GM23248 (cell line): ENCODE results near the gene DNAJC24. TPM values are rescaled to one million over a fixed set of nuclear protein-coding genes. Genes with fewer than 3 reads are reported as not detected.

Experiments used
- DNase-seq: peaks from one replicate; pipeline ENCODE4 v3.0.0-alpha.2; 2015
- H2AFZ ChIP-seq: fragments of 200-600 bp; sonication (generic); 2 replicates; pipeline ENCODE4 v1.6.1; 2016; ENCODE audit warnings: antibody characterized with exemption
- H3F3A ChIP-seq: fragments of 200-600 bp; sonication (generic); 2 replicates; pipeline ENCODE4 v1.6.1; 2016; ENCODE audit warnings: mild to moderate bottlenecking, antibody characterized with exemption, mixed run types; ENCODE audit not compliant: insufficient read depth
- H3K27ac ChIP-seq: fragments of 200-600 bp; sonication (generic); 2 replicates; pipeline ENCODE4 v1.5.1; 2016; ENCODE audit warnings: mild to moderate bottlenecking
- H3K27me3 ChIP-seq: fragments of 200-600 bp; sonication (generic); replicated peaks from 2 replicates; pipeline ENCODE4 v1.6.1; 2016; ENCODE audit warnings: mild to moderate bottlenecking; ENCODE audit not compliant: insufficient read depth
- H3K36me3 ChIP-seq: fragments of 200-600 bp; sonication (generic); 2 replicates; pipeline ENCODE4 v1.6.1; 2016; ENCODE audit warnings: low read depth, mild to moderate bottlenecking
- H3K4me1 ChIP-seq: fragments of 200-600 bp; sonication (generic); 2 replicates; pipeline ENCODE4 v1.6.1; 2016; ENCODE audit warnings: mild to moderate bottlenecking; ENCODE audit not compliant: insufficient read depth
- H3K4me2 ChIP-seq: fragments of 200-600 bp; sonication (generic); one replicate; pipeline ENCODE4 v1.6.1; 2016; ENCODE audit warnings: mild to moderate bottlenecking; ENCODE audit not compliant: unreplicated experiment
- H3K4me3 ChIP-seq: fragments of 200-600 bp; sonication (generic); 2 replicates; pipeline ENCODE4 v1.5.1; 2016; ENCODE audit warnings: mild to moderate bottlenecking
- H3K79me2 ChIP-seq: fragments of 200-600 bp; sonication (generic); 2 replicates; pipeline ENCODE4 v1.6.1; 2016; ENCODE audit warnings: mild to moderate bottlenecking; ENCODE audit not compliant: insufficient read depth
- H3K9ac ChIP-seq: fragments of 200-600 bp; sonication (generic); 2 replicates; pipeline ENCODE4 v1.6.1; 2016; ENCODE audit warnings: mild to moderate bottlenecking
- H3K9me2 ChIP-seq: fragments of 200-600 bp; sonication (generic); 2 replicates; pipeline ENCODE4 v1.6.1; 2016; ENCODE audit warnings: mixed run types, mild to moderate bottlenecking, moderate library complexity; ENCODE audit not compliant: insufficient read depth
- H3K9me3 ChIP-seq: fragments of 200-600 bp; sonication (generic); one replicate; pipeline ENCODE4 v1.6.1; 2017; ENCODE audit warnings: low read depth
- H4K20me1 ChIP-seq: fragments of 200-600 bp; sonication (generic); 2 replicates; pipeline ENCODE4 v1.6.0; 2016; ENCODE audit not compliant: insufficient read depth
- EZH2 ChIP-seq: fragments of 200-600 bp; sonication (generic); IDR thresholded peaks from 2 replicates; pipeline ENCODE4 v1.6.1; 2018; ENCODE audit warnings: antibody characterized with exemption, mild to moderate bottlenecking; ENCODE audit not compliant: insufficient read depth, poor library complexity, severe bottlenecking
- EZH2phosphoT487 ChIP-seq: fragments of 200-600 bp; sonication (generic); IDR thresholded peaks from 2 replicates; pipeline ENCODE4 v1.6.1; 2018; ENCODE audit warnings: antibody characterized with exemption, moderate library complexity, mild to moderate bottlenecking, low read depth; ENCODE audit not compliant: insufficient read depth
- WGBS, 2 experiments: methylation state at CpG; one replicate each; pipeline ENCODE4 v1.1.6; 2015 to 2017; ENCODE audit warnings: low lambda C conversion rate in 2 of 2, low coverage in 1 of 2; ENCODE audit errors: missing lambda C conversion rate in 2 of 2; 5-methylcytosine and 5-hydroxymethylcytosine counted together
- in situ Hi-C: fragments of 300-500 bp; cut with MboI; formaldehyde crosslinking; loops from 2 replicates; pipeline ENCODE4 v1.15.0; 2020
- polyA plus RNA-seq: library from polyadenylated mRNA; unstranded; fragments of >200 nt; fragmentation: Nextera tagmentation; extraction: Ambion mirVana; gene quantifications from 2 replicates; pipeline ENCODE4 v1.2.1, GENCODE V29; 2016
- total RNA-seq: library from RNA; depleted of rRNA; stranded (reverse); fragments of >200 nt; shearing (Covaris generic); gene quantifications from 2 replicates; pipeline ENCODE4 v1.2.3, GENCODE V29; 2014

DNAJC24 gene
- total and polyA plus RNA-seq, 2 experiments from 2014 or later, result 13.3 to 22.6 TPM

- TF ChIP-seq EZH2 (no peak), EZH2phosphoT487 (no peak)
- WGBS, 2 experiments, result 36 to 39% methylated on average over 2 of the region's 2 CpGs
Observed at GRCh38 chr11:31326470-31327148, 43.1 kb upstream of the DNAJC24 start.

GRCh38 chr11:31327417-31327816 lies 42.2 kb upstream of the DNAJC24 start:
- H3K9me2 ChIP-seq, result no peaks in the 10 kb centered on the region
- H2AFZ ChIP-seq, result no peak overlapping the region
- H3K36me3 ChIP-seq, result no peaks in the 10 kb centered on the region
- DNase-seq, result no peak
- H3K27ac ChIP-seq, result no peak overlapping the region
- no peak overlapping the region for H3K4me2 ChIP-seq
- no peaks in the 10 kb centered on the region for H3K27me3 ChIP-seq
- 66 to 70% methylated on average over 3 of the region's 3 CpGs for WGBS, 2 experiments
- no peak overlapping the region for H3K9ac ChIP-seq
- H3K79me2 ChIP-seq, result no peaks in the 10 kb centered on the region
- TF ChIP-seq EZH2 (no peak), EZH2phosphoT487 (no peak)
- H3K9me3 ChIP-seq, result no peaks in the 10 kb centered on the region
- H3K4me3 ChIP-seq, result no peak overlapping the region
- H3K4me1 ChIP-seq, result no peaks in the 10 kb centered on the region; the same call in 1 of the 2 replicates
- H3F3A ChIP-seq, result no peaks in the 10 kb centered on the region
- no peaks in the 10 kb centered on the region for H4K20me1 ChIP-seq
- in situ Hi-C loops, result no loop called here

More at GRCh38 chr11:31326470-31327148, 43.1 kb upstream of the DNAJC24 start:
- no peaks in the 10 kb centered on the region for H4K20me1 ChIP-seq
- H3K9me2 ChIP-seq, result no peaks in the 10 kb centered on the region
- H3K4me3 ChIP-seq, result no peak overlapping the region
- H3K79me2 ChIP-seq, result no peaks in the 10 kb centered on the region
- in situ Hi-C loops, result no loop called here
- no peak for DNase-seq
- H3F3A ChIP-seq, result no peaks in the 10 kb centered on the region
- no peak overlapping the region for H3K27ac ChIP-seq
- H3K9ac ChIP-seq, result no peak overlapping the region
- H2AFZ ChIP-seq, result no peak overlapping the region
- no peaks in the 10 kb centered on the region for H3K27me3 ChIP-seq
- no peak overlapping the region for H3K4me2 ChIP-seq
- H3K4me1 ChIP-seq, result no peaks in the 10 kb centered on the region; the same call in 1 of the 2 replicates
- no peaks in the 10 kb centered on the region for H3K9me3 ChIP-seq
- no peaks in the 10 kb centered on the region for H3K36me3 ChIP-seq

GRCh38 chr11:31328697-31329096 lies 41.0 kb upstream of the DNAJC24 start:
- H3K9me3 ChIP-seq, result no peaks in the 10 kb centered on the region
- DNase-seq, result no peak
- in situ Hi-C loops, result no loop called here
- no peaks in the 10 kb centered on the region for H3K9me2 ChIP-seq
- no peak overlapping the region for H3K4me2 ChIP-seq
- H3K36me3 ChIP-seq, result no peaks in the 10 kb centered on the region
- H2AFZ ChIP-seq, result no peak overlapping the region
- H3K27ac ChIP-seq, result no peak overlapping the region
- TF ChIP-seq EZH2 (no peak), EZH2phosphoT487 (no peak)
- no peak overlapping the region for H3K4me3 ChIP-seq
- no peaks in the 10 kb centered on the region; the same call in 1 of the 2 replicates for H3K4me1 ChIP-seq
- H3K9ac ChIP-seq, result no peak overlapping the region
- H3K27me3 ChIP-seq, result no peaks in the 10 kb centered on the region
- H4K20me1 ChIP-seq, result no peaks in the 10 kb centered on the region
- H3K79me2 ChIP-seq, result no peaks in the 10 kb centered on the region
- 63 to 67% methylated on average over 6 of the region's 6 CpGs for WGBS, 2 experiments
- no peaks in the 10 kb centered on the region for H3F3A ChIP-seq

GRCh38 chr11:31337806-31338205 lies 31.9 kb upstream of the DNAJC24 start:
- no peak for DNase-seq
- no peak overlapping the region for H3K27ac ChIP-seq
- no peaks in the 10 kb centered on the region for H3K4me1 ChIP-seq
- TF ChIP-seq EZH2phosphoT487, result no peak
- TF ChIP-seq EZH2, result no peak
- 4 to 10% methylated on average over 2 of the region's 2 CpGs for WGBS, 2 experiments
- in situ Hi-C loops, result no loop called here
- no peak overlapping the region for H3K9ac ChIP-seq
- no peaks in the 10 kb centered on the region for H3F3A ChIP-seq
- H2AFZ ChIP-seq, result no peak overlapping the region
- H4K20me1 ChIP-seq, result no peaks in the 10 kb centered on the region
- no peaks in the 10 kb centered on the region for H3K36me3 ChIP-seq
- no peaks in the 10 kb centered on the region for H3K79me2 ChIP-seq
- no peak overlapping the region for H3K4me3 ChIP-seq
- H3K9me3 ChIP-seq, result no peaks in the 10 kb centered on the region
- H3K27me3 ChIP-seq, result no peaks in the 10 kb centered on the region
- no peaks in the 10 kb centered on the region for H3K9me2 ChIP-seq
- H3K4me2 ChIP-seq, result no peak overlapping the region
